ENCODE measurements around the gene TTBK1. TPM values are rescaled to one million over a fixed set of nuclear protein-coding genes. Genes with fewer than 3 reads are reported as not detected.

TTBK1 gene
- total RNA-seq, 1 experiment from 2014 or later = not detected

GRCh38 chr6:43219119-43219518 lies 24.2 kb upstream of the TTBK1 start:
- Mint-ChIP-seq H3K4me3 (ENCODE audit: unreplicated experiment) (no peak overlapping the region), H3K9me3 (ENCODE audit: unreplicated experiment) (no peaks in the 10 kb centered on the region), H3K36me3 (ENCODE audit: insufficient read depth, unreplicated experiment) (peaks cover 47% of the 10 kb centered on the region), H3K4me1 (ENCODE audit: insufficient read depth, unreplicated experiment) (peaks cover 18% of the 10 kb centered on the region), H3K27ac (ENCODE audit: low read depth, unreplicated experiment) (no peak overlapping the region), H3K27me3 (ENCODE audit: insufficient read depth, unreplicated experiment) (no peaks in the 10 kb centered on the region)
- ChIA-PET CTCF (interaction anchor here (0.5 to 1.8 kb wide), 4 partner anchors 10 to 127 kb away, joined by 3 to 4 read pairs (median 4); partner anchors contain the start of gene CRIP3), POLR2A (interaction anchor here (0.8 kb wide), 1 partner anchor 8 kb away, joined by 3 read pairs; no protein-coding TSS in a partner anchor)
- TF ChIP-seq, protein P1, sequence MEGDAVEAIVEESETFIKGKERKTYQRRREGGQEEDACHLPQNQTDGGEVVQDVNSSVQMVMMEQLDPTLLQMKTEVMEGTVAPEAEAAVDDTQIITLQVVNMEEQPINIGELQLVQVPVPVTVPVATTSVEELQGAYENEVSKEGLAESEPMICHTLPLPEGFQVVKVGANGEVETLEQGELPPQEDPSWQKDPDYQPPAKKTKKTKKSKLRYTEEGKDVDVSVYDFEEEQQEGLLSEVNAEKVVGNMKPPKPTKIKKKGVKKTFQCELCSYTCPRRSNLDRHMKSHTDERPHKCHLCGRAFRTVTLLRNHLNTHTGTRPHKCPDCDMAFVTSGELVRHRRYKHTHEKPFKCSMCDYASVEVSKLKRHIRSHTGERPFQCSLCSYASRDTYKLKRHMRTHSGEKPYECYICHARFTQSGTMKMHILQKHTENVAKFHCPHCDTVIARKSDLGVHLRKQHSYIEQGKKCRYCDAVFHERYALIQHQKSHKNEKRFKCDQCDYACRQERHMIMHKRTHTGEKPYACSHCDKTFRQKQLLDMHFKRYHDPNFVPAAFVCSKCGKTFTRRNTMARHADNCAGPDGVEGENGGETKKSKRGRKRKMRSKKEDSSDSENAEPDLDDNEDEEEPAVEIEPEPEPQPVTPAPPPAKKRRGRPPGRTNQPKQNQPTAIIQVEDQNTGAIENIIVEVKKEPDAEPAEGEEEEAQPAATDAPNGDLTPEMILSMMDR (IDR thresholded peaks at IDR 0.05; ENCODE audit: unreplicated experiment) = no peak
- no TSS peak for BruUV-seq (replicated peaks)
- DNase-seq (ENCODE audit: unreplicated experiment) = no peak
- intact Hi-C loops (cut with micrococcal nuclease) = no loop called here

DNA sequence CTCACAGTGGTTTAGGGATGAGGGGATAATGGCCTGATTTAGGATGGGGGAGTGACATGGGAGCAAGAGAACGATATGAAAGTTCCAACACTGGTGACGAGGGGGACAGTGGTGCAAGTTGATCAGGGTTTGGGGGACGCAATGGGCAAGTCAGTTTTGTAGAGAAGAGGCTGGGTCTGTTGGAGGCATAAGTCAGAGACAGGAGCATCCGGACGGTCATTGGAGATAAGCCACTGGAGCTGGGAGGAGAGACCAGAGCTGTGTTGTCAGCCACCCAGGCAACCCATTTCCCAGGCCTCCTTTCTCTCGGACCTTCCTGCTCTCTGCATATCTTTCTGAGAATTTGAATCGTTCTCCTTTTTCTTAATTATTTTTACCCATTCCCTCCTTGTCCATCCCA lies 23.5 kb upstream of the TTBK1 start:
- Mint-ChIP-seq H3K9me3 (ENCODE audit: unreplicated experiment) (no peaks in the 10 kb centered on the region), H3K27me3 (ENCODE audit: insufficient read depth, unreplicated experiment) (no peaks in the 10 kb centered on the region), H3K27ac (ENCODE audit: low read depth, unreplicated experiment) (no peak overlapping the region), H3K4me3 (ENCODE audit: unreplicated experiment) (no peak overlapping the region), H3K4me1 (ENCODE audit: insufficient read depth, unreplicated experiment) (peaks cover 18% of the 10 kb centered on the region), H3K36me3 (ENCODE audit: insufficient read depth, unreplicated experiment) (peaks cover 47% of the 10 kb centered on the region)
- DNase-seq (ENCODE audit: unreplicated experiment) = no peak
- intact Hi-C loops (cut with micrococcal nuclease) = no loop called here
- TF ChIP-seq, protein P1 (IDR thresholded peaks at IDR 0.05; ENCODE audit: unreplicated experiment) = no peak
- POLR2A ChIA-PET = interaction anchor here (0.8 to 1.5 kb wide), 3 partner anchors 9 to 35 kb away, joined by 3 to 6 read pairs (median 3); partner anchors contain the start of gene DNPH1
- CTCF ChIA-PET = interaction anchor here (1.3 kb wide), 1 partner anchor 9 kb away, joined by 7 read pairs; the partner anchor contains the start of gene DNPH1
- no TSS peak for BruUV-seq (replicated peaks)

- no peak overlapping the region for H3K27ac Mint-ChIP-seq (ENCODE audit: low read depth, unreplicated experiment)
- POLR2A ChIA-PET = interaction anchor here (0.6 to 1.5 kb wide), 4 partner anchors 8 to 162 kb away, joined by 3 to 6 read pairs (median 4); partner anchors contain the start of genes DNPH1, KLC4, MRPL2 and SRF
Observed at GRCh38 chr6:43220439-43220951, 22.8 kb upstream of the TTBK1 start.

More at GRCh38 chr6:43220439-43220951, 22.8 kb upstream of the TTBK1 start:
- DNase-seq (ENCODE audit: unreplicated experiment) = no peak
- CTCF ChIA-PET = interaction anchor here (1.3 kb wide), 1 partner anchor 8 kb away, joined by 7 read pairs; the partner anchor contains the start of gene DNPH1
- H3K9me3 Mint-ChIP-seq (ENCODE audit: unreplicated experiment) = no peaks in the 10 kb centered on the region
- H3K36me3 Mint-ChIP-seq (ENCODE audit: insufficient read depth, unreplicated experiment) = peaks cover 41% of the 10 kb centered on the region
- peaks cover 18% of the 10 kb centered on the region for H3K4me1 Mint-ChIP-seq (ENCODE audit: insufficient read depth, unreplicated experiment)
- no peak overlapping the region for H3K4me3 Mint-ChIP-seq (ENCODE audit: unreplicated experiment)
- TF ChIP-seq, protein P1 (IDR thresholded peaks at IDR 0.05; ENCODE audit: unreplicated experiment) = no peak
- intact Hi-C loops (cut with micrococcal nuclease) = no loop called here
- BruUV-seq (replicated peaks) = no TSS peak
- no peaks in the 10 kb centered on the region for H3K27me3 Mint-ChIP-seq (ENCODE audit: insufficient read depth, unreplicated experiment)
